ENCODE data around the gene STK10.
"Not testable (repeated sequence)": the region's sequence is repeated elsewhere in the genome, so short reads cannot be mapped to it uniquely, and the experiment has no call there.

- not testable (repeated sequence) for TF ChIP-seq JUN (IDR thresholded peaks at IDR 0.05); CTCF (IDR thresholded peaks at IDR 0.05); MAX (IDR thresholded peaks at IDR 0.05); POLR2A (IDR thresholded peaks at IDR 0.05; ENCODE audit: low read length); RCOR1 (IDR thresholded peaks at IDR 0.05; ENCODE audit: low read depth, low read length); RFX5 (IDR thresholded peaks at IDR 0.05); EHMT2 (IDR thresholded peaks at IDR 0.05; ENCODE audit: low read depth); KDM5A (IDR thresholded peaks at IDR 0.05); PHF8 (IDR thresholded peaks at IDR 0.05; ENCODE audit: borderline replicate concordance, low read depth); ESRRA (IDR thresholded peaks at IDR 0.05; ENCODE audit: borderline replicate concordance, low read length); EP300 (IDR thresholded peaks at IDR 0.05); SMC3 (IDR thresholded peaks at IDR 0.05); NPAS2 (CRISPR knock-in tag; IDR thresholded peaks at IDR 0.05; ENCODE audit: borderline replicate concordance)
Measured at GRCh38 chr5:172205984-172206383, 18.0 kb upstream of the STK10 start.
